ENCODE data around the gene ELOVL1.

ELOVL1 gene

DNA sequence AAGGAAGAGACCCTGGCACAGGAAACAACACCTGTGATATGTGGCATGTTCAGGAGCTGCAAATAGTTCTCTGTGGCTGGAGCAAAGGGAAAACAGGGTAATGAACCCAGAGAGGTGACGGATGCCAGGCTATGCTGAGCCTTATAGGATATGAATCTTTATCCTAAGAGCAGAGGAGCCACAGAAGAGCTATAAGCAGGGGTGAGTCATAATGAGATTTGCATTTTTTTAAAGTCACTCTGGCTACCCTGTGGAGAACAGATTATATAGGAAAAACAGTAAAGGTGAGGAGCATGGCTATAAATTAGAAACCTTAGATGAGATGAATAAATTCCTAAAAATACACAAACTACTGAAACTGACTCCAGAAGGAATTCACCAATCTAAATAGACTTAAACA, 43.0 kb downstream of the ELOVL1 start:
- DNase-seq, result no peak

DNA sequence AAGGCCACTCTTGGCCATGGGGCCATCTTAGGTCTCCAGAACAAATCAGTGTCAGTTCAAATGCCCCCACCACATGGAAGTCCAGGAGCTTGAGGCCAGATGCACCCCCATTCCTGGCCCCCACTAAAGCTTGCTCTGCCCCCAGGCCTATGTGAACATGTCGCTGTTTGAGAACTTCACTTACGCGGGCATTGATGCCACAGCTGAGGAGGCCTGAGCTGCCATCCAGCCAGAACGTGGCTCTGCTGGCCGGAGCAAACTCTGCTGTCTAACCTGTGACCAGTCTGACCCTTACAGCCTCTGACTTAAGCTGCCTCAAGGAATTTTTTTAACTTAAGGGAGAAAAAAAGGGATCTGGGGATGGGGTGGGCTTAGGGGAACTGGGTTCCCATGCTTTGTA, 45.3 kb downstream of the ELOVL1 start:
- DNase-seq, result no peak

DNA sequence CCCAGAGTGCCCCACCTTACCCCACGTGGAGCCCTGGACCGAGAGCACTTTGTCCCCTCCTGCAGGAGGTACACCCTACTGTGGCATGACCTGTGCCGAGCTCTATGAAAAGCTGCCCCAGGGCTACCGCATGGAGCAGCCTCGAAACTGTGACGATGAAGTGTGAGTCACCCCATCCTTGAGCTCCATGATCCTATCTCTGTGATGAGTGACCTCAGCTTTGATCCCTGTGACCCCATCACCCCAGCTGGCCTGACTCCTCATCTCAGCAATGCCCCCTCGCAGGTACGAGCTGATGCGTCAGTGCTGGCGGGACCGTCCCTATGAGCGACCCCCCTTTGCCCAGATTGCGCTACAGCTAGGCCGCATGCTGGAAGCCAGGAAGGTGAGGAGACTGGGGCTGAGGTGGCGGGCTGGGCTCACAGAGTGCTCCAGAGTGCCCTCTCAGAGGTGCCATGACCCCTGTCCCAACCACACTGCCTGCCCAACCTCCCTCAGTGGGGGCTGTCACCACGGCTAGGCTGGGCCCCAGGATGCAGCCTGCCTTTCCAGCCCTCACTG, 46.4 kb downstream of the ELOVL1 start:
- DNase-seq, result no peak

DNA sequence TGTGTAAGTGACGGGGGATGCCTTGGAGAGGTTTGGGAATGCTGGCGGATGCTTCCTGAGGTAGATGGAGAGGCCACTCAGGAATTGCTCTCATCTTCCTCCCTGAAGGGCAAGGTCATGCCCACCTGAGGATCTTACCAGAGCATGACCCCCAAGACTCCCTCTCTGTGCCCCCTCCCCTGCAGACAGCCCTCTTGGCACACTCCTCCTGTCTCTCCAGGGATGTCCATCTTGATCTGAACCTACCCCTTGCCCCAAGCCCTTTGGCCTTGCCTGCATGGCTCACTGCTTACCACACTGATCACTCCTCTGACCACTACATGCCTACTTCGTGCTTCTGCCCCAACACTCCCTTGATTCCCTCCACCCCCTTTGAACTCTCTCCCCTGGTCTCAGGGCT, 48.0 kb downstream of the ELOVL1 start:
- DNase-seq, result no peak

DNA sequence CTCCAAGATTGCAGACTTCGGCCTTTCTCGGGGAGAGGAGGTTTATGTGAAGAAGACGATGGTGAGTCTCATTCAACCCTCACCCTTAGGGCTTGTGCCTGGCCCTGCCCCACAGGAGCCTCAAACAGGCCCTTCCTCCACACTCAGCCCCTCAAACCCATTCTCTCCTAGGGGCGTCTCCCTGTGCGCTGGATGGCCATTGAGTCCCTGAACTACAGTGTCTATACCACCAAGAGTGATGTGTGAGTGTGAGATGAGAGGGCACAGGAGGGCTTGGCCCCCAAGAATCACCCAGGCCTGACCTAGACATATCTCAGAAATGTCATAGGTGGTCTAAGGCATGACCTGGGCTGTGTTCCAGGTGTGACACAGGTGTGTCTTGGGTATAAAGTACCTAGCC, 48.5 kb downstream of the ELOVL1 start:
- DNase-seq, result no peak

DNA sequence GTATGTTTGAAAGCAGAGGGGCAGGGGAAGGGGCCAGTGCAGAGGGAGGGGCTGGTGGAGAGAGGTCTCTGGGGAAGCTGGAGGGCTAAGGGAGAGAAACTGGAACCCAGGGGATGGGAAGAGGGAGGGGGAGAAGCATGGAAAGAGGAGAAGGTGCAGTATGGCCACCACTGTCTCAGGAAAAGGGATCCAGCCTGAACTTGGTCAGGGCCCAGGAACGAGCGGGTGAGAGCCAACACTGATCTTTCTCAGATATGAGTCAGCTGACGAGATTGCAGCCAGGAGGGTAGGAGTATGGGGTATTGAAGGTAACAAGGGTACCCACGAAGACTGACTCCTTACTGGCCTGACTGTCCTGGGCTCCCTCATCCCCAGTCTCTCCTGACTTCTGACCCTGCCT, 49.0 kb downstream of the ELOVL1 start:
- DNase-seq, result no peak

DNA sequence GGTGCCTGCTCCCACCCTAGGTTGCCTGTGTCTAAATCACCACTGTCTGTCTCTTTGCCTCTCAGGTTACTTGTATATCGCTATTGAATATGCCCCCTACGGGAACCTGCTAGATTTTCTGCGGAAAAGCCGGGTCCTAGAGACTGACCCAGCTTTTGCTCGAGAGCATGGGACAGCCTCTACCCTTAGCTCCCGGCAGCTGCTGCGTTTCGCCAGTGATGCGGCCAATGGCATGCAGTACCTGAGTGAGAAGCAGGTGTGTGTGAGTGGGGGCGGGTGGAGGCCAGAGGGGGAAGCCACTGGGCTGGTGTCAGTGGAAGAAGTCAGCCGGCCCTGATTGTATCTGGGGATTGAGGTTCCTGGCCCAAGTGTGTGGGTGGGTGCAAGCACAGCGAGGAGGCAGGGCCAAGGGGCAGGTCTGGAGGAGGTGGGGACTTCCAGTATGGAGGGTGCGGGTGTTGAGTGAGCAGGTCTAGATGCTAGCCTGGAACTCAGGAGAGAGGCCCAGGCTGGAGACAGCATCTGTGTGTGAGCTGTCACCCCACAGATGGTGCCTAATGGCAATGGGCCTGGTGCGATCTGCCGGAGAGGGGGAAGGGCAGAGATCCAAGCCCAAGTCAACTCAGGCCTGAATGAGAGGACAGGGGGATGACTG, 49.9 kb downstream of the ELOVL1 start:
- no peak for DNase-seq

DNA sequence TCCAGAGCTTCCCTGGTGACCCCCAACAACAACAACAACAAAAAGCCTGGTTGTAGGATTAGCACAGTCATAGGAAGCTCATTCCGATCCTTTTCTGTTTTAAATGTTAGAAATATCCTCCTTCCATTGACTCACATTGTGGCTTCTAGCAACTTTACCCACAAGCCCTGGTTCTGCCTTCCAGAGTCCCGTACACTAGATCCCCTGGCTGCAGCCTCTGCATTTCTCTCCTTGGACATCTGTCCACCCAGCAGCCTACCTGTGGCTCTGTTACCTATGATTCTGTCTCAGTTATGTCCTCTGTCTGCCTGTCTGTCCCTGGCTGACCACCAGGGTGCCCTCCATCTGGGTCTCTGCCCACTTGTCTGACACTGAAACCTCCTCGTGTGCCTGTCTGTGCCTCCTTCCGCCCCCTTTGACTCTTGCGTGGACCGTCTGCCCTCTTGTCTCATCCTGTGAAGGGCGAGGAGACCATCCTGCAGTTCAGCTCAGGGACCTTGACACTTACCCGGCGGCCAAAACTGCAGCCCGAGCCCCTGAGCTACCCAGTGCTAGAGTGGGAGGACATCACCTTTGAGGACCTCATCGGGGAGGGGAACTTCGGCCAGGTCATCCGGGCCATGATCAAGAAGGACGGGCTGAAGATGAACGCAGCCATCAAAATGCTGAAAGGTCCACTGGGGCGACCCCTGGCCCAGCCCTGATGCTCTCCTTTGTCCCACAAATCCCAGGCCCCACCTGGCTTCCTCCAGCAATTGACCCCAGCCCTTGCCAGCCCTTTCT, 50.9 kb downstream of the ELOVL1 start:
- DNase-seq, result no peak

DNA sequence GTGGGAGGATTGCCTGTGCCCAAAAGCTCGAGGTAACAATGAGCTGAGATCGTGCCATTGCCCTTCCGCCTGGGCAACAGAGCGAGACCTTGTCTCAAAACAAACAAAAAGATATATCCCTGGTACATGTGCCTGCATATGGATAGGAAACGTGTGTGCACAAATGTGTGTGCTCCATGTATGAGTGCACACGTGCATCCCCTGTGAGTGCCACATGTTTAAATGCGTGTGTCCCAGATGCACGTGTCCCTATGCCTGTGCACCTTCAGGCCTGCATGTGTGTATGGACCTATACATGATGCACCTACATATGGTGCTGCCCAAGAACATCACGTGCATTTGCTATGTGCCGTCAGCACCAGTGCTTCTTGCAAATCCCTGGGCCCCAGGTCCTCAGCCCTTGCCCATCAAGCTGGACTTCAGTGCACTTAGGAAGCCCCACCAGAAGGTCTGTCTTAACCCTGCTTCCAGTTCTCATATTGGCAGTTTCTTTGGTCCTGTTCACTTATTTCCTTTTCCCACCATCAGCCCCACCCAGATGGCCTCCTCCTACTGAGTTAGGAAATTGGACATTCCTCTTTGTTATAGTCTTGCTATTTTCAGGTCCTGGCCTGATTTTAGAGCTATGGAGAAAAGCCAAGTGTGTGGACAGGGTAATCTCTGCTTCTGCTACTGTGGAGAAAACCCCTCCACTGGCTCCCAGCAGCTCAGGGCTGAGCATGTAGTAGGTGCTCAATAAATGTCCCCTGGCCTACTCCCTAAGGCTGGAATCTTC, 51.7 kb downstream of the ELOVL1 start:
- DNase-seq, result no peak

DNA sequence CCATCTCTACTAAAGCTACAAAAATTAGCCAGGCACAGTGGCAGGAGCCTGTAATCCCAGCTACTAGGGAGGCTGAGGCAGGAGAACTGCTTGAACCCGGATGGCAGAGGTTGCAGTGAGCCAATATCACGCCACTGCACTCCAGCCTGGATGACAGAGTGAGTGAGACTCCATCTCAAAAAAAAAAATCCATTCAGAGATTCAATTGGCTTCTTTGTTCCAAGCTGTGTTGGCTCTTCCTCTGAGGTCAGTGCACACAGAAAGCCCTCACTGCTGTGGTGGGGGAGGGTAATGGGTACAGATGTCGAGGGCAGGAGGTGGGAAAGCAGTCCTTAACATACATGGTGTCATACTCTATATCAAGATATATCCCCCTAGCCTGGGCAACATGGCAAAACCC, 52.3 kb downstream of the ELOVL1 start:
- DNase-seq, result no peak

DNA sequence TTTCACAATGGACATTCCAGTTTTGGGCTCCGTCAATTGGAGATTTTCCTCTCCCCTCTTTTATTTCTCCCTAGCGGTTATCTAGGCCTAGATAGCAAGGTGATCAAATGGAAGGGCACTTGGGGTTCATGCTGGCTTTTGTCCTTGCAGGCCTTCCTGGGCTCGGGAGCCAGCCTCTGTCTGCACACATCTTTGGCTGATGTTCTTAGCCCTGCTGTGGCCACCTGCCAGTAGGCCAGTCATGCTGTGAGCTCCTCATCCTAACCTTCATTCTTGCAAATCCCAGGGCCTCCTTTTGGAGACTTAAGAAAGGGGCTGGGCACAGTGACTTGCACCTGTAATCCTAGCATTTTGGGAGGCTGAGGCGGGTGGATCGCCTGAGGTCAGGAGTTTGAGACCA, 53.6 kb downstream of the ELOVL1 start:
- no peak for DNase-seq

DNA sequence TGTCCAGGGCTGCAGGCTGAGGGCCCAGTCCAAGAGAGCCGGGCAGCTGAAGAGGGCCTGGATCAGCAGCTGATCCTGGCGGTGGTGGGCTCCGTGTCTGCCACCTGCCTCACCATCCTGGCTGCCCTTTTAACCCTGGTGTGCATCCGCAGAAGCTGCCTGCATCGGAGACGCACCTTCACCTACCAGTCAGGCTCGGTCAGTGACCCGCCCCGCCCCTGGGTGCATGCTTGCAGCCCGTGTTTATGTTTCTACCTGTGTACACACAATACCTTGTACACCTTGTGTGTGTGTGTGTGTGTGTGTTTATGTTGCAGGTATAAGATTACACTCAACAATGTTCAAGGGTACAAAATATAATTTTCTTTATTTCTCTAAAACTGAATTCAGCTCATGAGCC, 54.0 kb downstream of the ELOVL1 start:
- no peak for DNase-seq

Measured in T-helper 2 cell (primary cell).